Activated CD8-positive, alpha-beta memory T cell treated with anti-CD3 and anti-CD28 coated beads, Interleukin-2, amount 50 U/mL, for 1 hour (primary cell): Measurements from ENCODE around the gene SRP72.

Experiments
- DNase-seq: peaks from one replicate; pipeline ENCODE4 v3.0.0-alpha.2; 2020; ENCODE audit errors: extremely low read depth

The SRP72 gene

DNA sequence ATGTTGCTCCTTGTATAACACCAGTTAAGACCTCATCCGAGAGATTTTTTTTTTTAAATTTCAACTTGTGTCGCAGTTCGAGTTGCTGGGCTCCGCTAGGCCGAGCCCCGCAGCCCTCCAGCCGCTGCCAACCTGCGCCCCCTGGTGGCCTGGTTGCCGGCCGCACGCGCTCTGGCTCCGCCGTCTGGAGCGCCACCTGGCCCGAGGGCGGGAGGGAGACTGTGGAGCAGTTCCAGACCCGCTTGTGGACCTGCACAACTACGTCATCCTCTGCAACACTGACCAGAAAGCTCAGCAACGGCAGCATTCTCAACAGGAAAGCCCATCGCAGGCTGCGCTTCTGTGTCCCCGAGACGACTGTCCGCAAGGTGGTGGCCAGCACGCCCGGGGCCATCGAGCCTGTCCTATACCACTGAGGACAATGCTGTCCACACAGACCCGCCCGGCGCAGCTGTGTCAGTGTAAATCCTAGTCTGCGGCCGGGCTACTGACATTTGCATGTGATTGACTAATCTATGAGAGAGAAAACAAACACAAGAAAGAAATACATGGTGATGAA is 77.2 kb downstream of the SRP72 start:
- peak; percentile 39 for DNase-seq

- DNase-seq: no peak
Observed at GRCh38 chr4:56550642-56551041, 83.2 kb downstream of the SRP72 start.

- DNase-seq: no peak
Observed at GRCh38 chr4:56551516-56551915, 84.1 kb downstream of the SRP72 start.

GRCh38 chr4:56552273-56552672 is 84.9 kb downstream of the SRP72 start:
- no peak for DNase-seq
